Loucy (cell line): Measurements from ENCODE around the gene SLC35F3.
"Not testable (repeated sequence)": the region's sequence is repeated elsewhere in the genome, so short reads cannot be mapped to it uniquely, and the experiment has no call there.

Experiments used
- H2AFZ ChIP-seq: fragments of 200-600 bp; sonication (generic); 2 replicates; pipeline ENCODE4 v1.6.0; 2016; ENCODE audit warnings: antibody characterized with exemption, mild to moderate bottlenecking, low read length, moderate library complexity
- H3F3A ChIP-seq: fragments of 200-600 bp; 2 replicates; pipeline ENCODE4 v1.6.0; 2016; ENCODE audit warnings: antibody characterized with exemption, low read depth, mild to moderate bottlenecking
- H3K27me3 ChIP-seq: fragments of 200-600 bp; sonication (generic); 2 replicates; pipeline ENCODE4 v1.6.1; 2014; ENCODE audit warnings: low read length, mild to moderate bottlenecking; ENCODE audit not compliant: insufficient read depth, poor library complexity, severe bottlenecking
- H3K36me3 ChIP-seq: fragments of 200-600 bp; sonication (generic); 2 replicates; pipeline ENCODE4 v1.6.1; 2016; ENCODE audit warnings: low read length; ENCODE audit not compliant: insufficient read depth
- H3K4me1 ChIP-seq: fragments of 200-600 bp; sonication (generic); 2 replicates; pipeline ENCODE4 v1.5.1; 2014; ENCODE audit warnings: low read length, mild to moderate bottlenecking; ENCODE audit not compliant: insufficient read depth, poor library complexity, severe bottlenecking
- H3K4me2 ChIP-seq: fragments of 200-600 bp; sonication (generic); 2 replicates; pipeline ENCODE4 v1.6.0; 2014; ENCODE audit warnings: antibody characterized with exemption, low read length, low read depth, mild to moderate bottlenecking; ENCODE audit not compliant: poor library complexity, severe bottlenecking
- H3K4me3 ChIP-seq: fragments of 200-600 bp; sonication (generic); 2 replicates; pipeline ENCODE4 v1.5.1; 2014; ENCODE audit warnings: low read length, mild to moderate bottlenecking, mixed read lengths; ENCODE audit not compliant: poor library complexity, severe bottlenecking
- H3K79me2 ChIP-seq: fragments of 200-600 bp; sonication (generic); 2 replicates; pipeline ENCODE4 v1.6.1; 2014; ENCODE audit warnings: low read length; ENCODE audit not compliant: insufficient read depth
- H3K9ac ChIP-seq: fragments of 200-600 bp; sonication (generic); 2 replicates; pipeline ENCODE4 v1.6.0; 2014; ENCODE audit warnings: mild to moderate bottlenecking, low read depth, low read length, moderate library complexity; ENCODE audit not compliant: poor library complexity, severe bottlenecking
- H3K9me2 ChIP-seq: fragments of 200-600 bp; sonication (generic); replicated peaks from 2 replicates; pipeline ENCODE4 v1.6.1; 2016; ENCODE audit warnings: low read depth, low read length, mixed read lengths
- H3K9me3 ChIP-seq: fragments of 200-600 bp; sonication (generic); 2 replicates; pipeline ENCODE4 v1.6.1; 2014; ENCODE audit warnings: mild to moderate bottlenecking, antibody characterized with exemption, low read length, low read depth; ENCODE audit not compliant: insufficient read depth
- H4K20me1 ChIP-seq: fragments of 200-600 bp; sonication (generic); 2 replicates; pipeline ENCODE4 v1.6.0; 2014; ENCODE audit warnings: antibody characterized with exemption, low read length, mild to moderate bottlenecking; ENCODE audit not compliant: insufficient read depth, poor library complexity, severe bottlenecking
- CTCF ChIP-seq: fragments of 200-600 bp; sonication (generic); conservative IDR thresholded peaks from 2 replicates; pipeline ENCODE4 v1.5.1; 2014; ENCODE audit warnings: mild to moderate bottlenecking, antibody characterized with exemption, low read length
- EZH2phosphoT487 ChIP-seq: fragments of 200-600 bp; IDR thresholded peaks from 2 replicates; pipeline ENCODE4 v1.6.1; 2018; ENCODE audit warnings: antibody characterized with exemption, mild to moderate bottlenecking, moderate library complexity, borderline replicate concordance

The SLC35F3 gene

GRCh38 chr1:233884461-233885151 lies 19.9 kb upstream of the SLC35F3 start:
- H3K4me3 ChIP-seq, result no peak overlapping the region
- H4K20me1 ChIP-seq, result no peaks in the 10 kb centered on the region
- no peaks in the 10 kb centered on the region for H3K36me3 ChIP-seq
- no peaks in the 10 kb centered on the region for H3K4me1 ChIP-seq
- TF ChIP-seq EZH2phosphoT487 (no peak), CTCF (no peak)
- no peaks in the 10 kb centered on the region for H3K27me3 ChIP-seq
- no peaks in the 10 kb centered on the region for H3K79me2 ChIP-seq
- no peaks in the 10 kb centered on the region for H3F3A ChIP-seq
- H3K9me3 ChIP-seq, result no peaks in the 10 kb centered on the region
- no peaks in the 10 kb centered on the region for H3K9me2 ChIP-seq
- no peak overlapping the region for H2AFZ ChIP-seq
- H3K4me2 ChIP-seq, result no peak overlapping the region
- no peak overlapping the region for H3K9ac ChIP-seq

- no peaks in the 10 kb centered on the region for H3K9me3 ChIP-seq
- no peaks in the 10 kb centered on the region for H3K36me3 ChIP-seq
- H3K9ac ChIP-seq, result no peak overlapping the region
- H2AFZ ChIP-seq, result no peak overlapping the region
- no peaks in the 10 kb centered on the region for H3K9me2 ChIP-seq
- no peaks in the 10 kb centered on the region for H3K4me1 ChIP-seq
- no peaks in the 10 kb centered on the region for H3F3A ChIP-seq
- no peaks in the 10 kb centered on the region for H3K79me2 ChIP-seq
- H3K4me2 ChIP-seq, result no peak overlapping the region
- TF ChIP-seq CTCF (no peak), EZH2phosphoT487 (no peak)
- H3K4me3 ChIP-seq, result no peak overlapping the region
- H4K20me1 ChIP-seq, result no peaks in the 10 kb centered on the region
- H3K27me3 ChIP-seq, result no peaks in the 10 kb centered on the region
Measured at GRCh38 chr1:233885196-233885920, 19.1 kb upstream of the SLC35F3 start.

- not testable (repeated sequence) for H3K79me2 ChIP-seq, H3K4me2 ChIP-seq, H2AFZ ChIP-seq, H3K9me2 ChIP-seq, H3K4me3 ChIP-seq, H3K4me1 ChIP-seq, H4K20me1 ChIP-seq, H3F3A ChIP-seq, H3K9me3 ChIP-seq, H3K9ac ChIP-seq, H3K36me3 ChIP-seq, H3K27me3 ChIP-seq
Measured at GRCh38 chr1:233891151-233891550, 13.3 kb upstream of the SLC35F3 start.
